DMS153 treated with DMSO at 0.1 percent for 48 hours (cell line): ENCODE results near the gene ZNF407.

ENCODE experiments used
- DNase-seq: peaks from one replicate; lab custom pipeline; 2025; ENCODE audit not compliant: unreplicated experiment; lab: John Stamatoyannopoulos, UW

Gene ZNF407

GRCh38 chr18:74916773-74917393 is 319.2 kb downstream of the ZNF407 start:
- DNase-seq: no peak

GRCh38 chr18:74918276-74918790 is 320.7 kb downstream of the ZNF407 start:
- DNase-seq: no peak

GRCh38 chr18:74921057-74921820 is 323.6 kb downstream of the ZNF407 start:
- no peak for DNase-seq

- DNase-seq: no peak
Observed at GRCh38 chr18:74926051-74926450, 328.4 kb downstream of the ZNF407 start.

- DNase-seq: no peak
Observed at GRCh38 chr18:74928194-74928968, 330.7 kb downstream of the ZNF407 start.

DNA sequence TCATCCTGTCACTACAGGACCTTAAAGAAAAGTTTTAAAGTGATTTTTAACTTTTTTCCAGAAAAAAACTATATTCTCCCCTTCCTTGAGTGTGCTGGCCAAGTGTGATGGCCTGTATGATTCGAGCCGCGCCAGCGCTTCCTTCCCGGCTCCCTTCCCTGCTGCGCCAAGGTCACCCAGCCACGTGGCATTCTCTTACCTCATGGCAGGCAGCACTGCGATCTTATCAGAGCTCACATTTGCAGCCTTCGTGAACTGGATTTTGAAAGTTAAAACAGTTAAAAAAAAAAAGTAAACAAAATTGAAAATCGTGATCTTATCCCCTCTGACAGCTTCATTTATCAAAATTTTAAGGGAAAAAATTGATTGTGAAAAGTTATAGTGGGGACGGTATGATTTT is 331.4 kb downstream of the ZNF407 start:
- no peak for DNase-seq

- no peak for DNase-seq
Observed at GRCh38 chr18:74930616-74931015, 332.9 kb downstream of the ZNF407 start.

DNA sequence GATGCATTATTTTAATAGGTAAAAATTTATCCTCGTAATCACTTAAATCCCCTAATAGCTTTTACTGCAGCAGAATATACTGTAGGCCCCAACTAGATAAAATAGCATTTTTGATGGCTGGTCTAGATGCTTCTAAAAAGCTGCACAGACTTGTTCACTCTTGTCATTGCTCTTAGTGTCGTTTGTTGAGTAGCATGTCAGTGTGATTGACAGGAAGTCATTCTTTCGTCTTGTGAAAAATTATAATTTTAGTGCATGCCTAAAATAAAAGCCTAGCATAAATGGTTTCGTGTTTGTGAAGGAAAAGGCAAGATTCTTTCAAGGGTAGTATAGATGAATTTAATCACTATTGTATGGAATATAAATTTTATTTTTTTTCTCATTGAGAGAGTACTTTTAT is 336.3 kb downstream of the ZNF407 start:
- no peak for DNase-seq

- no peak for DNase-seq
Observed at GRCh38 chr18:74935434-74935833, 337.8 kb downstream of the ZNF407 start.

- DNase-seq: no peak
Observed at GRCh38 chr18:74936343-74936742, 338.7 kb downstream of the ZNF407 start.

GRCh38 chr18:74937291-74937690 is 339.6 kb downstream of the ZNF407 start:
- DNase-seq: no peak

- DNase-seq: no peak
Observed at GRCh38 chr18:74940856-74941255, 343.2 kb downstream of the ZNF407 start.

DNA sequence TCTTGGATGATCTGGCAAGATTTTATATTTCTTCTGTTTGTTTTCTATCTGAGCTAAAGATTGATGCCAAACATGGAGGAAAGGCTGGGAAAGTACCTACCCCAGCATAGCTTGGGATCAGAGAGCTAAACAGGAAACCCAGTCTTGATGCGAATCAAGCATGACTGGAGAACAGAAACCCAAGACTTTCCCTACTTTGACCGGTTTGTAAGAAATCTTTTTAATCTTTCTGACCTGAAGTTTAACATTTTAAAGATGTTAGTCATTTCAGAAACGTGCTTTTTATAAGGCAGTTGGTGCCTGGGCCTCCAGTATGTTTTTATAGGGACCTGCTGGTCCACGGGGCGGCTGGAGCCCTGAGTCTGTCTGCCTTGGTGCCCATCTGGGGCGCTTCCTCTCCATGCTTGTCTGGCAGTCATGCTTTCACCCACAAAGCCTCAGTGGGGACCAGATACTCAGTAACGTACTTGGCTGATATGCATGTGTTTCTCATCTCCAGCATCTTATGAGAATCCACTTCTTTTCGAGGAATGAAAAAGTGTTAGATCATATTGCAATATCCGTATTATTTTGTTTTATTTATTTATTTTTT is 344.7 kb downstream of the ZNF407 start:
- DNase-seq: no peak

- no peak for DNase-seq
Observed at GRCh38 chr18:74944676-74945075, 347.0 kb downstream of the ZNF407 start.

GRCh38 chr18:74945774-74946545 is 348.3 kb downstream of the ZNF407 start:
- DNase-seq: no peak

DNA sequence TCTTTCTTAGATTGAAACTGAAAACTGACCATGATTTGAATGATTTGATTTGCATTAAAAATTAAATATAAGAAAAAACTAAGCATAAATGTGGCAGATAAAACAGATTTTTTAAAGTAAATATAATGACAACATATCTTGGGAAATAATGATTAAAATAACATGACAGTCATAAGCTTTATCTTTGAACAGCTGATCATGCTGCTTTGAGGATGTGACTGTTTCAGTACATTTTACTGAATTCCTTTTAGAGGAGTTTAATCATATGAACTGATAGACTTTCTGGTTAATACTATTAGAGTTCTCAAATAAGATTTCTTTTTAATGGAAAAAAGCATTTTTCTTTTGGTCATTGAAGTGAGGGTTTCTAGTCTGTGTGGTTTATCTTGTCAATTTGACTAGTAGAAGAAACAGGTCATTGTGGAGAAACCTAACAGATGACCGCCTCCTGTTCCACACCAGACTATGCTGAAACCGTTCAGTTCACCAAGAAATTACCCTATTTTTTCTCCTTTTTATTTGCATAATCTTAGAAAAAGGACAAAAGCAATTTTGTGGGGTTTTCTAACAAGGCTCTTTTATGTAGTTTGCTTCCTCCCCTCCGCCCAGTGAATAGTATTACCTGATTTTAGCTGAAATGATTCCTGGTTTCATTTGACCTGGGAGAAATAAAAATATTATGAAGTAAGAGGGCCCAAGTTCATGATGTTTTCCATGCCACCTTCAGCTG is 349.1 kb downstream of the ZNF407 start:
- no peak for DNase-seq

GRCh38 chr18:74947417-74947816 is 349.7 kb downstream of the ZNF407 start:
- DNase-seq: no peak

GRCh38 chr18:74947875-74948274 is 350.2 kb downstream of the ZNF407 start:
- DNase-seq: no peak

DNA sequence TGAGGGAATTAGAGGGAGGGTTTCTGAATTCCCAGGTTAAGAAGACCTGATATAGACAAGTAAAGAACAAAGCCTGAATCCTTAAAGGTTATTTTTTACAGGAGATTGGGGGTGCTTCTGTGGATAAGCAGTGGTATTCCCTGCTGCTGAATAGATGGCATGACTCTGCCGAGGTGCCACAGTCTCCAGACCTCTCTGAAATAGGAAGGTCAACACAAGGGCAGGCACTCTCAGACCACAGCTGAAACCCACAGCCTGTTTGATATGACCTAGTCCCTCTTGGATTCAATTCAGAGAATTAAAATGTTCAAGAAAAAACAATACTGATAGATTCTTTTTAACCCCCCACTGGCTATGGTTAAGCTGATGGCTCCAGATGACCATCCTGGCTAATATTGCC is 351.9 kb downstream of the ZNF407 start:
- DNase-seq: no peak

DNA sequence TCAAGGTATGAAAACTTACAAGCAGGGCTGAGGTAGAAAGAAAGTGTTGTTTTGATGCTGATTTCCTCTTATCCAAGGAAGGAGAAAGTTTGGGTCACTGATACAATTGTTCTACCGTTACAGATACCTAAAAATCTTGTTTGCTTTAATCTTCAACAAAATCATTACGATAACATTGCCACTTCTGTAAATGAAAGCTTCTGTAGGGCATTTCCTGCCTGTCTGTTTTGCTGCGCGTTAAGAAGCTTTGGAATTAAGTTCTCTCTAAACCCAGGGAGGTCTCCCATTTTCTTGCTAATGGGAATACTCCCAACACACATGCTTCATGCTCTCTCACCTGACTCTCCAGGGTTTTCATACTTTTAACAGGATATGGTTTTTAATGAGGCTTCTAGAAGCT is 352.8 kb downstream of the ZNF407 start:
- no peak for DNase-seq
